ENCODE data around the gene TSPAN10. TPM values are rescaled to one million over a fixed set of nuclear protein-coding genes. Genes with fewer than 3 reads are reported as not detected.

The TSPAN10 gene
- total and polyA plus RNA-seq, 9 of the 15 experiments (the other 6 are each of a cell fraction or from before 2014, with no cell fraction given), result 0.05 to 0.31 (median 0.13) TPM; not detected in 1

- TF ChIP-seq MAX (CRISPR knock-in tag; IDR thresholded peaks at IDR 0.05) (peak; percentile 67; the same call in 1 of the 2 replicates), IRF2 (CRISPR knock-in tag; IDR thresholded peaks at IDR 0.05) (no peak; the same call in 1 of the 2 replicates), ZNF778 (CRISPR knock-in tag; IDR thresholded peaks at IDR 0.05) (no peak), MTA3 (IDR thresholded peaks at IDR 0.05; ENCODE audit: borderline replicate concordance) (peak; percentile 99), ZFPM2 (CRISPR knock-in tag; IDR thresholded peaks at IDR 0.05) (no peak), ZNF584 (CRISPR knock-in tag; IDR thresholded peaks at IDR 0.05; ENCODE audit: low read depth) (no peak), TEAD1 (CRISPR knock-in tag; IDR thresholded peaks at IDR 0.05) (peak; percentile 71 to 99; a peak in 3 of 4 replicates), TEAD2 (tag; IDR thresholded peaks at IDR 0.05) (peak; percentile 73), CSDE1 (IDR thresholded peaks at IDR 0.05) (no peak), FOXK1 (CRISPR knock-in tag; IDR thresholded peaks at IDR 0.05; ENCODE audit: borderline replicate concordance) (peak; percentile 7; the same call in 1 of the 2 replicates), ZC3H8 (IDR thresholded peaks at IDR 0.05) (no peak), PML (IDR thresholded peaks at IDR 0.05; ENCODE audit: low read length) (0 out of 2 replicates have a peak, but pooled peaks have one; percentile 3), ZNF253 (CRISPR knock-in tag; conservative IDR thresholded peaks at IDR 0.05) (no peak), SAFB2 (IDR thresholded peaks at IDR 0.05; ENCODE audit: borderline replicate concordance, low read depth, low read length, severe bottlenecking) (no peak), ZNF408 (CRISPR knock-in tag; IDR thresholded peaks at IDR 0.05; ENCODE audit: low read depth) (no peak), BRD4 (IDR thresholded peaks at IDR 0.05) (no peak), SMAD2 (IDR thresholded peaks at IDR 0.05; ENCODE audit: low read depth, low read length) (no peak)
- TF ChIP-seq, protein P1, sequence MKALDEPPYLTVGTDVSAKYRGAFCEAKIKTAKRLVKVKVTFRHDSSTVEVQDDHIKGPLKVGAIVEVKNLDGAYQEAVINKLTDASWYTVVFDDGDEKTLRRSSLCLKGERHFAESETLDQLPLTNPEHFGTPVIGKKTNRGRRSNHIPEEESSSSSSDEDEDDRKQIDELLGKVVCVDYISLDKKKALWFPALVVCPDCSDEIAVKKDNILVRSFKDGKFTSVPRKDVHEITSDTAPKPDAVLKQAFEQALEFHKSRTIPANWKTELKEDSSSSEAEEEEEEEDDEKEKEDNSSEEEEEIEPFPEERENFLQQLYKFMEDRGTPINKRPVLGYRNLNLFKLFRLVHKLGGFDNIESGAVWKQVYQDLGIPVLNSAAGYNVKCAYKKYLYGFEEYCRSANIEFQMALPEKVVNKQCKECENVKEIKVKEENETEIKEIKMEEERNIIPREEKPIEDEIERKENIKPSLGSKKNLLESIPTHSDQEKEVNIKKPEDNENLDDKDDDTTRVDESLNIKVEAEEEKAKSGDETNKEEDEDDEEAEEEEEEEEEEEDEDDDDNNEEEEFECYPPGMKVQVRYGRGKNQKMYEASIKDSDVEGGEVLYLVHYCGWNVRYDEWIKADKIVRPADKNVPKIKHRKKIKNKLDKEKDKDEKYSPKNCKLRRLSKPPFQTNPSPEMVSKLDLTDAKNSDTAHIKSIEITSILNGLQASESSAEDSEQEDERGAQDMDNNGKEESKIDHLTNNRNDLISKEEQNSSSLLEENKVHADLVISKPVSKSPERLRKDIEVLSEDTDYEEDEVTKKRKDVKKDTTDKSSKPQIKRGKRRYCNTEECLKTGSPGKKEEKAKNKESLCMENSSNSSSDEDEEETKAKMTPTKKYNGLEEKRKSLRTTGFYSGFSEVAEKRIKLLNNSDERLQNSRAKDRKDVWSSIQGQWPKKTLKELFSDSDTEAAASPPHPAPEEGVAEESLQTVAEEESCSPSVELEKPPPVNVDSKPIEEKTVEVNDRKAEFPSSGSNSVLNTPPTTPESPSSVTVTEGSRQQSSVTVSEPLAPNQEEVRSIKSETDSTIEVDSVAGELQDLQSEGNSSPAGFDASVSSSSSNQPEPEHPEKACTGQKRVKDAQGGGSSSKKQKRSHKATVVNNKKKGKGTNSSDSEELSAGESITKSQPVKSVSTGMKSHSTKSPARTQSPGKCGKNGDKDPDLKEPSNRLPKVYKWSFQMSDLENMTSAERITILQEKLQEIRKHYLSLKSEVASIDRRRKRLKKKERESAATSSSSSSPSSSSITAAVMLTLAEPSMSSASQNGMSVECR (CRISPR knock-in tag; IDR thresholded peaks at IDR 0.05), result peak; percentile 33
These were observed 46.8 kb downstream of the TSPAN10 start, which contains the start of the genes ARL16 and HGS (continued) for GRCh38 chr17:81683584-81684441.
